Loucy (cell line): ENCODE data around the gene CACNA1B.

Experiments used
- H2AFZ ChIP-seq: fragments of 200-600 bp; sonication (generic); 2 replicates; pipeline ENCODE4 v1.6.0; 2016; ENCODE audit warnings: antibody characterized with exemption, mild to moderate bottlenecking, low read length, moderate library complexity
- H3F3A ChIP-seq: fragments of 200-600 bp; 2 replicates; pipeline ENCODE4 v1.6.0; 2016; ENCODE audit warnings: antibody characterized with exemption, low read depth, mild to moderate bottlenecking
- H3K27me3 ChIP-seq: fragments of 200-600 bp; sonication (generic); 2 replicates; pipeline ENCODE4 v1.6.1; 2014; ENCODE audit warnings: low read length, mild to moderate bottlenecking; ENCODE audit not compliant: insufficient read depth, poor library complexity, severe bottlenecking
- H3K36me3 ChIP-seq: fragments of 200-600 bp; sonication (generic); 2 replicates; pipeline ENCODE4 v1.6.1; 2016; ENCODE audit warnings: low read length; ENCODE audit not compliant: insufficient read depth
- H3K4me1 ChIP-seq: fragments of 200-600 bp; sonication (generic); 2 replicates; pipeline ENCODE4 v1.5.1; 2014; ENCODE audit warnings: low read length, mild to moderate bottlenecking; ENCODE audit not compliant: insufficient read depth, poor library complexity, severe bottlenecking
- H3K4me2 ChIP-seq: fragments of 200-600 bp; sonication (generic); 2 replicates; pipeline ENCODE4 v1.6.0; 2014; ENCODE audit warnings: antibody characterized with exemption, low read length, low read depth, mild to moderate bottlenecking; ENCODE audit not compliant: poor library complexity, severe bottlenecking
- H3K4me3 ChIP-seq: fragments of 200-600 bp; sonication (generic); 2 replicates; pipeline ENCODE4 v1.5.1; 2014; ENCODE audit warnings: low read length, mild to moderate bottlenecking, mixed read lengths; ENCODE audit not compliant: poor library complexity, severe bottlenecking
- H3K79me2 ChIP-seq: fragments of 200-600 bp; sonication (generic); 2 replicates; pipeline ENCODE4 v1.6.1; 2014; ENCODE audit warnings: low read length; ENCODE audit not compliant: insufficient read depth
- H3K9ac ChIP-seq: fragments of 200-600 bp; sonication (generic); 2 replicates; pipeline ENCODE4 v1.6.0; 2014; ENCODE audit warnings: mild to moderate bottlenecking, low read depth, low read length, moderate library complexity; ENCODE audit not compliant: poor library complexity, severe bottlenecking
- H3K9me2 ChIP-seq: fragments of 200-600 bp; sonication (generic); replicated peaks from 2 replicates; pipeline ENCODE4 v1.6.1; 2016; ENCODE audit warnings: low read depth, low read length, mixed read lengths
- H3K9me3 ChIP-seq: fragments of 200-600 bp; sonication (generic); 2 replicates; pipeline ENCODE4 v1.6.1; 2014; ENCODE audit warnings: mild to moderate bottlenecking, antibody characterized with exemption, low read length, low read depth; ENCODE audit not compliant: insufficient read depth
- H4K20me1 ChIP-seq: fragments of 200-600 bp; sonication (generic); 2 replicates; pipeline ENCODE4 v1.6.0; 2014; ENCODE audit warnings: antibody characterized with exemption, low read length, mild to moderate bottlenecking; ENCODE audit not compliant: insufficient read depth, poor library complexity, severe bottlenecking
- CTCF ChIP-seq: fragments of 200-600 bp; sonication (generic); conservative IDR thresholded peaks from 2 replicates; pipeline ENCODE4 v1.5.1; 2014; ENCODE audit warnings: mild to moderate bottlenecking, antibody characterized with exemption, low read length
- EZH2phosphoT487 ChIP-seq: fragments of 200-600 bp; IDR thresholded peaks from 2 replicates; pipeline ENCODE4 v1.6.1; 2018; ENCODE audit warnings: antibody characterized with exemption, mild to moderate bottlenecking, moderate library complexity, borderline replicate concordance

CACNA1B gene

GRCh38 chr9:137956039-137956438 is 78.5 kb downstream of the CACNA1B start:
- H3K9me3 ChIP-seq: peaks cover 37% of the 10 kb centered on the region; the same call in 1 of the 2 replicates
- no peak overlapping the region for H3K4me3 ChIP-seq
- no peak overlapping the region for H3K9ac ChIP-seq
- H3K9me2 ChIP-seq: no peaks in the 10 kb centered on the region
- H3K4me2 ChIP-seq: no peak overlapping the region
- H4K20me1 ChIP-seq: no peaks in the 10 kb centered on the region
- no peaks in the 10 kb centered on the region for H3F3A ChIP-seq
- TF ChIP-seq CTCF (no peak), EZH2phosphoT487 (no peak)
- H3K79me2 ChIP-seq: no peaks in the 10 kb centered on the region
- H3K27me3 ChIP-seq: no peaks in the 10 kb centered on the region
- H2AFZ ChIP-seq: no peak overlapping the region
- H3K4me1 ChIP-seq: no peaks in the 10 kb centered on the region
- H3K36me3 ChIP-seq: no peaks in the 10 kb centered on the region

GRCh38 chr9:137956688-137957385 is 79.3 kb downstream of the CACNA1B start:
- no peak overlapping the region for H3K9ac ChIP-seq
- H4K20me1 ChIP-seq: no peaks in the 10 kb centered on the region
- no peaks in the 10 kb centered on the region for H3K4me1 ChIP-seq
- H3F3A ChIP-seq: no peaks in the 10 kb centered on the region
- H3K9me2 ChIP-seq: no peaks in the 10 kb centered on the region
- H3K79me2 ChIP-seq: no peaks in the 10 kb centered on the region
- H3K4me3 ChIP-seq: no peak overlapping the region
- H3K9me3 ChIP-seq: peaks cover 36% of the 10 kb centered on the region; the same call in 1 of the 2 replicates
- H2AFZ ChIP-seq: no peak overlapping the region
- H3K27me3 ChIP-seq: no peaks in the 10 kb centered on the region
- H3K4me2 ChIP-seq: no peak overlapping the region
- TF ChIP-seq CTCF (no peak), EZH2phosphoT487 (no peak)
- H3K36me3 ChIP-seq: no peaks in the 10 kb centered on the region

GRCh38 chr9:137959641-137960411 is 82.2 kb downstream of the CACNA1B start:
- no peaks in the 10 kb centered on the region for H3K36me3 ChIP-seq
- H3K4me1 ChIP-seq: no peaks in the 10 kb centered on the region
- no peaks in the 10 kb centered on the region for H3K9me2 ChIP-seq
- no peaks in the 10 kb centered on the region for H3F3A ChIP-seq
- H3K4me2 ChIP-seq: no peak overlapping the region
- no peaks in the 10 kb centered on the region for H4K20me1 ChIP-seq
- H3K9ac ChIP-seq: no peak overlapping the region
- no peaks in the 10 kb centered on the region for H3K79me2 ChIP-seq
- TF ChIP-seq EZH2phosphoT487 (no peak), CTCF (no peak)
- H3K9me3 ChIP-seq: peaks cover 20% of the 10 kb centered on the region; the same call in 1 of the 2 replicates
- H3K4me3 ChIP-seq: no peak overlapping the region
- no peak overlapping the region for H2AFZ ChIP-seq
- H3K27me3 ChIP-seq: no peaks in the 10 kb centered on the region
